ACHN (cell line): ENCODE data around the gene RBCK1.
"Not testable (repeated sequence)": the region's sequence is repeated elsewhere in the genome, so short reads cannot be mapped to it uniquely, and the experiment has no call there.

Source experiments
- DNase-seq: peaks from one replicate; pipeline ENCODE4 v3.0.0-alpha.2; 2015
- in situ Hi-C: cut with HindIII; loops from 2 replicates; pipeline ENCODE4 v1.10.0; 2017; ENCODE audit warnings: low sequenced_read_pairs, low pct_ligation_motif_present, low pct_unique_long_range_greater_than_20kb

The RBCK1 gene

GRCh38 chr20:452021-452420 is 43.9 kb downstream of the RBCK1 start:
- DNase-seq, in situ Hi-C loops: not testable (repeated sequence)

DNA sequence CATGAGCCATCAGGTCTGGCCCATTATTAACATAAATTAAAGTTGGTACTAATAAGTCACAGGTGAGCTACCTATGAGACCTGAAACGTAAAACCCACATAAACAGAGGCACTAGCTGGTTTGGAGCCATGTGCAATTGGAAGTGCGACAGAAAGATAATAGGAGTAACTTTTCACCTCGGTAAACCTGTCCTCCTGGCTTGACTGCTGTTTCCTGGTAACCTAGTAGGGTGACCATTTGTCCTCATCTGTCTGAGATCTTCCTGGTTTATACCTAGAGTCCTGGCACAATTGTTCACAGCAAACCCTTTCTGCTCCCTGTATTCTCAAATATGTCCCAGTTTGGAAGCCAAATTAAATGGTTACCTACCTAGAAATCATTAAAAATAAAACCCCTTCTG is 46.9 kb downstream of the RBCK1 start:
- in situ Hi-C loops = no loop called here
- DNase-seq = no peak

DNA sequence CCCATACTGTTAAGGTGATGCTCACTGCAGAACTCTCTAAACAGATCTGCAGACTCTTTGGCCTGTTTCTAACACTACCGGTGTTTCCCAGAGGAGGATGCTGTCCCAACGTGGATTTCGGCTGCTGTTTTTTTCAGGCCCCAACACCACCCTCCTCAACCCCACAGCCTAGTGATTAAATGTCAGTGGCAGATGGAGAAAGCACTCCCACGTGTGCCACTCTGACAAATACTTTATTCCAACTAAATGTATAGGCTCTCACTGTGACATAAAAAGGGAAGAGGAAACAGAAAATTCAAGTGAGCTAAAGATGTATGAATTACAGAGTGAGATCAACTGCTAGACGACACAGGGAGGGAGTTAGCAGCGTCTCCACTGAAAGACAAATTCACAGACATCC is 50.7 kb downstream of the RBCK1 start:
- no peak for DNase-seq
- in situ Hi-C loops = no loop called here

- DNase-seq = no peak
- in situ Hi-C loops = no loop called here
These were observed 52.1 kb downstream of the RBCK1 start for GRCh38 chr20:460180-460579.

- DNase-seq = no peak
- in situ Hi-C loops = no loop called here
These were observed 52.6 kb downstream of the RBCK1 start for GRCh38 chr20:460707-461106.

- peak; percentile 43 for DNase-seq
- in situ Hi-C loops = no loop called here
These were observed 53.4 kb downstream of the RBCK1 start for GRCh38 chr20:461254-462198.

GRCh38 chr20:462199-462991 is 54.3 kb downstream of the RBCK1 start, which contains the start of gene TBC1D20:
TBC1D20 (minus strand) TSS chr20:462533; CDS start chr20:462405, 128 bp downstream.
- in situ Hi-C loops = no loop called here
- DNase-seq = peak; percentile 85

DNA sequence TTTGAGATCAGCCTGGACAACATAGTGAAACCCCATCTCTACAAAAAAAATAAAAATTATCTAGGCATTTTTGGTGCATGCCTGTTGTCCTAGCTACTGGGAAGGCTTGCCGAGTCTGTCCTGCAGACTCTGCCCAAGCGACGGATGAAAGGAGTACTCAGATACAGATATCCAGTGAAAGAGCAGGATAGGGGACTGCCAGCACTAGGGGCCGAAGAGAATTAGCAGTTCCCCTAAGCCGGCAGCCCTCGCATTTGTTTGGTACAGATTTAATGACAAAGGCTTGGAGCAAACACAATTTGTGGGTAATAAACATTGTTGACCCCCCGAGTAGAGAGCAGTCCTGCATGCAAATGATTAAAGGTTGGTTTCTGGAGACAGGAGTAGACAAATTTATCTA is 59.7 kb downstream of the RBCK1 start:
- no peak for DNase-seq
- in situ Hi-C loops = no loop called here

- DNase-seq = no peak
- in situ Hi-C loops = no loop called here
These were observed 61.8 kb downstream of the RBCK1 start for GRCh38 chr20:469746-470490.

DNA sequence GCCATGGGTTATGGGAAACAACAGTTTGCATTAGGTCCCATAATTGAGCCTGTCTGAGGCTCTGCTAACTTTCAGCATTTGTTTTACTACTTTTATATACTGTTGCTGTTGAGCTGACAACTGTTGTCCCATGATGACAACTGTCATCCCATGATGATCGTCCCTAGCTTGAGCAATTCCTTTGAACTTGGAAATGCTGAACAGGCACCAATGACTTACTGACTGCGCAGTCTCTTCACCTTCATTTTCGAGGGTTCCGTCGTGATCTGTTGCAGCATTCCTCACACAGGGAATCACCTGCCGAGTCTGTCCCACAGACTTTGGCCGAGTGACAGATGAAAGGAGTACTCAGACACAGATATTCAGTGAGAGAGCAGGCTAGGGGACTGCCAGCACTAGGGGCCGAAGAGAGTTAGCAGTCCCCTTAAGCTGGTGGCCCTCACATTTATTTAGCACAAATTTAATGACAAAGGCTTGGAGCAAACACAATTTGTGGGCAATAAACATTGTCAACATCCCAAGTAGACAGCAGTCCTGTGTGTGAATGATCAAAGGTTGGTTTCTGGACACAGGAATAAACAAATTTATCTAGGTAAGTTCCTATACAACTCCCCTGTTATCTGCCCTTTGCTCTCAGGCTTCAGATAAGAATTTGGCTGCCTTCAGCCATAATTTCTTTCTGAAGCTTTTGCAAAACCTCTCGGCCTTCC is 64.2 kb downstream of the RBCK1 start:
- DNase-seq = no peak
- in situ Hi-C loops = no loop called here

DNA sequence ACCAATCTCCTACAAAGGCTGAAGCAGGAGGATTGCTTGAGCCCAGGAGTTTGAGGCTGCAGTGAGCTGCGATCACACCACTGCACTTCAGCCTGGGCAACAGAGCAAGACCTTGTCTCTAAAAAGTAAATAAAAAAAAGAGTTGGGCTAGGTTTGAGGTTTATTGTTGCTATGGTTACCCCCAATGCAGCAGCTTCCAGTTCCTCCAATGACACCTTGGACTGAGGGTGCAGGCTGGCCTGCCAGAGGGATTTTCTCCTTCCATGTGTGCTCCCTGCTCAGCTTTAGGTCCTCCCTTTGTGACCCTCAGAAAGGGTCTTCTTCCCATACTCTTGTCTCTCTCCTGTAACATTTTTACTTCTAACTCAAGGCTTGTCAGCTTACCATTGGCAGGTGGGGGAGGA is 64.8 kb downstream of the RBCK1 start:
- no peak for DNase-seq
- in situ Hi-C loops = no loop called here

DNA sequence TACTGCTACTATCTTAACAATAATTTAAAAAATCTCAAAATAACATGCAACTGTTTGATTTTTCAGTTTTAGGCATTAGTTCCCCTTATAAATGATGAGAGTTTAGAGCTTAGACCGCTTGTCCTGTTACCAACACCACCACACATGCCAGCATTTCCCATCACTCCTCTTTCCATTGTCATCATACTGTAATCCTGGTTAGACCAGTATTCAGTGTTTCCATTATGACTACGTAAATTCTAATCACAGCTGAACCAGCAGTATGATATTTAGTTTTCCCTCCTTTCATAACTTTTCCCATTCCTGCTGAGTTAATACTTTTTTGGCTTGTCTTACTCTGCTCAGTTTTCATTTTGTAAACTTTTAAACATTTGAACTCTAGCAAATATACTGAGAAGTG is 66.5 kb downstream of the RBCK1 start:
- in situ Hi-C loops = no loop called here
- no peak for DNase-seq

GRCh38 chr20:475463-476357 is 67.6 kb downstream of the RBCK1 start:
- in situ Hi-C loops = no loop called here
- DNase-seq = no peak

DNA sequence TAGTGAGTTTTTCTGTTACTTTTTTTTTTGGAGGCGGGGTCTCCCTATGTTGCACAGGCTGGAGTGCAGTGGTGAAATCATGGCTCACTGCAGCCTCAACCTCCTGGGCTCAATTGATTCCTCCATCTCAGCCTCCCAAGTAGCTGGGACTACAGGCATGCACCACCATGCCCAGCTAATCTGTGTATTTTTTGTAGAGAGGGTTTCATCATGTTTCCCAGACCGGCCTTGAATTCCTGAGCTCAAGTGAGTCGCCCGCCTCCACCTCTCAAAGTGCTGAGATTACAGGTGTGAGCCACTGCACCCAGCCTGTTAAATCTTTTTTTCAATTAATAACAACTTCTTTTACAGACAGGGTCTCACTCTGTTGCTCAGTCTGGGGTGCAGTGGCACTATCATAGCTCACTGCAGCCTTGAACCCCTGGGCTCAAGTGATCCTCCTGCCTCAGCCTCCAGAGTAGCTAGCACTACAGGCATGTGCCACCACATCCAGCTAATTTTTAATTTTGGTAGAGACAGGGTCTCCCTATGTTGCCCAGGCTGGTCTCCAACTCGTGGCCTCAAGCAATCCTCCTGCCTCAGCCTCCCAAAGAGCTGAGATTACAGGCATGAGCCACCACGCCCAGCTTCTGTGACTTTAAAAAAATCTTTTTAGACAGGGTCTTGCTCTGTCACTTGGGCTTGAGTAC is 68.6 kb downstream of the RBCK1 start:
- DNase-seq, in situ Hi-C loops: not testable (repeated sequence)

DNA sequence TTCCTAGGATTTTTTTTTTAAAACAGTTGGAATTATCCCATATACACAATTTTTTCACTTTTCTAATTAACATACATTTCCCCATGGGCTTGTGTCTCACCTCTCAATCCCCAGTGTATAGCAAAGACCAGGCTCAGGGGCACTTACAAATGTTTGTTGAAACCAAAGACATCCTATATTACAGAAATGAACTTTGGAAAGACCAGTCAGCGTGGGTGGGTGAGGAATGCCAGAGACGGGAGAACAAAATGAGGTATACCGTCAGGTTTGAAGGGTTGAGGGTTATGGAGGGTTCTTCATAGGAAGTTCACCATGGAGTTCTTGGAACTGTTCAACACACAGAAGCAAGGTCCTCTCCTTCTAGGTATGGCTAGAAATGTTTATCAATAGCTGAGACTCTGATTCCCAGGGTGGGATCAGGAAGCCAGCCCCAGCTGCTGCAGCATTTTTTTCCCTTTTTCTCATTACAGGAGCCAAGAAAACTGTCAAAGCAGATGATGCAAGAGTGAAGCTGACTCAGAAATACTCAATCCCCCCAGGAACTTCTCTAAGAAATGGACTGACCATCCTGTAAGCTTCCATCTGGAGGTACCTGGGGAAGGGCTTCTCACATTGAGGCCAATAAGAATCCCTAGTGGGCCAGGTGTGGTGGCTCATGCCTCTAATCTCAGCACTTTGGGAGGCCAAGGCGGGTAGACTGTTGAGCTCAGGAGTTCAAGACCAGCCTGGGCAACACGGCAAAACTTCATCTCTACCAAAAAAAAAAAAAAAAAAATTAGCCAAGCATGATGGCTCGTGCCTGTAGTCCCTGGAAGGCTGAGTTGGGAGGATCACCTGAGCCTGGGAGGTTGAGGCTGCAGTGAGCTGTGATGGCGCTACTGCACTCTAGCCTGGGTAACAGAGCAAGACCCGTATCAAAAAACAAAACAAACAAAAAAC is 70.2 kb downstream of the RBCK1 start:
- in situ Hi-C loops = no loop called here
- no peak for DNase-seq

GRCh38 chr20:478949-479429 is 70.9 kb downstream of the RBCK1 start:
- DNase-seq = peak; percentile 67
- in situ Hi-C loops = no loop called here
